Liver (tissue), 9 donors: ENCODE measurements around the gene CISTR. TPM values are rescaled to one million over a fixed set of nuclear protein-coding genes. Genes with fewer than 3 reads are reported as not detected.

ENCODE experiments used
- DNase-seq: peaks from one replicate; pipeline ENCODE4 v3.0.0-alpha.2; 2017; ENCODE audit warnings: low spot score
- H3K27ac ChIP-seq, 2 donors: one replicate each; pipeline ENCODE4 v1.7.0; 2013; ENCODE audit warnings: inconsistent platforms in 2 of 2, low read length in 2 of 2, control low read depth in 1 of 2, low read depth in 1 of 2, mild to moderate bottlenecking in 1 of 2
- H3K27me3 ChIP-seq, 4 donors: one replicate each; pipeline versions ENCODE4 v1.6.1 to v1.7.0; 2013; ENCODE audit warnings: low read length in 3 of 4, inconsistent platforms in 1 of 4, mild to moderate bottlenecking in 1 of 4, moderate library complexity in 1 of 4; ENCODE audit not compliant: control insufficient read depth in 4 of 4, insufficient read depth in 4 of 4
- H3K36me3 ChIP-seq, 4 donors: one replicate each; pipeline versions ENCODE4 v1.6.1 to v1.7.0; 2013; ENCODE audit warnings: low read length in 3 of 4, mild to moderate bottlenecking in 3 of 4, low read depth in 1 of 4, moderate library complexity in 1 of 4; ENCODE audit not compliant: control insufficient read depth in 4 of 4, insufficient read depth in 3 of 4
- H3K4me1 ChIP-seq, 4 donors: one replicate each; pipeline versions ENCODE4 v1.6.1 to v1.7.0; 2013; ENCODE audit warnings: low read length in 3 of 4, mild to moderate bottlenecking in 3 of 4, moderate library complexity in 1 of 4; ENCODE audit not compliant: control insufficient read depth in 4 of 4, insufficient read depth in 4 of 4
- H3K4me3 ChIP-seq, 3 donors: one replicate each; pipeline versions ENCODE4 v1.6.1 to v1.7.0; 2013; ENCODE audit warnings: low read length in 3 of 3, control low read depth in 1 of 3, low read depth in 1 of 3, mild to moderate bottlenecking in 1 of 3
- H3K9ac ChIP-seq, 2 donors: one replicate each; pipeline ENCODE4 v1.7.0; 2013; ENCODE audit warnings: low read length in 2 of 2, mild to moderate bottlenecking in 2 of 2, moderate library complexity in 2 of 2, control low read depth in 1 of 2, low read depth in 1 of 2
- H3K9me3 ChIP-seq, 4 donors: one replicate each; pipeline versions ENCODE4 v1.6.1 to v1.7.0; 2013; ENCODE audit warnings: low read length in 3 of 4; ENCODE audit not compliant: control insufficient read depth in 4 of 4
- EGR1 ChIP-seq, 2 donors: IDR thresholded peaks; 2 replicates each; pipeline ENCODE4 v1.6.1; 2016 to 2018; ENCODE audit warnings: antibody characterized with exemption in 2 of 2, low read depth in 2 of 2
- FOXA1 ChIP-seq: IDR thresholded peaks from 2 replicates; pipeline ENCODE4 v1.6.1; 2016; ENCODE audit warnings: antibody characterized with exemption
- FOXA2 ChIP-seq: IDR thresholded peaks from 2 replicates; pipeline ENCODE4 v1.6.1; 2016; ENCODE audit warnings: antibody characterized with exemption
- GABPA ChIP-seq, 2 donors: IDR thresholded peaks in 1 of 2; conservative IDR thresholded peaks in 1 of 2; 2 replicates each; pipeline ENCODE4 v1.6.1; 2016; ENCODE audit warnings: antibody characterized with exemption in 2 of 2, mild to moderate bottlenecking in 1 of 2, moderate library complexity in 1 of 2
- HNF4A ChIP-seq, 2 donors: conservative IDR thresholded peaks; 2 replicates each; pipeline ENCODE4 v1.6.1; 2016; ENCODE audit warnings: antibody characterized with exemption in 2 of 2, mild to moderate bottlenecking in 2 of 2
- HNF4G ChIP-seq: IDR thresholded peaks from 2 replicates; pipeline ENCODE4 v1.6.1; 2016; ENCODE audit warnings: antibody characterized with exemption
- JUND ChIP-seq, 2 donors: IDR thresholded peaks; 2 replicates each; pipeline ENCODE4 v1.6.1; 2016; ENCODE audit warnings: antibody characterized with exemption in 2 of 2
- MAX ChIP-seq: IDR thresholded peaks from 2 replicates; pipeline ENCODE4 v1.6.1; 2016; ENCODE audit warnings: antibody characterized with exemption
- NR2F2 ChIP-seq: IDR thresholded peaks from 2 replicates; pipeline ENCODE4 v1.6.1; 2016; ENCODE audit warnings: antibody characterized with exemption
- RAD21 ChIP-seq, 2 donors: IDR thresholded peaks; 2 replicates each; pipeline ENCODE4 v1.6.1; 2016; ENCODE audit warnings: antibody characterized with exemption in 2 of 2, mild to moderate bottlenecking in 2 of 2
- RXRA ChIP-seq, 2 donors: IDR thresholded peaks; 2 replicates each; pipeline ENCODE4 v1.6.1; 2017 to 2018; ENCODE audit warnings: antibody characterized with exemption in 2 of 2, mild to moderate bottlenecking in 1 of 2
- SP1 ChIP-seq: IDR thresholded peaks from 2 replicates; pipeline ENCODE4 v1.6.1; 2018; ENCODE audit warnings: antibody characterized with exemption, mild to moderate bottlenecking
- TAF1 ChIP-seq: conservative IDR thresholded peaks from 2 replicates; pipeline ENCODE4 v1.6.1; 2016; ENCODE audit warnings: antibody characterized with exemption, mild to moderate bottlenecking
- YY1 ChIP-seq: IDR thresholded peaks from 2 replicates; pipeline ENCODE4 v1.6.1; 2016; ENCODE audit warnings: antibody characterized with exemption, mild to moderate bottlenecking
- ZBTB33 ChIP-seq: IDR thresholded peaks from 2 replicates; pipeline ENCODE4 v1.6.1; 2016; ENCODE audit warnings: antibody characterized with exemption
- WGBS: extraction: QIAGEN DNeasy Blood & Tissue Kit; methylation state at CpG from one replicate; pipeline ENCODE4 v1.1.7; 2013; 5-methylcytosine and 5-hydroxymethylcytosine counted together
- polyA plus RNA-seq, 2 donors: library from polyadenylated mRNA; stranded (reverse) in 1 of 2; unstranded in 1 of 2; fragments of 200-250 nt in 1 of 2; fragments of >200 nt in 1 of 2; fragmentation: Nextera tagmentation in 1 of 2; extraction: Ambion mirVana in 1 of 2; gene quantifications; one replicate each; pipeline versions ENCODE4 v1.2.1 to v1.2.3, GENCODE V29; 2013 to 2015
- total RNA-seq, 2 donors: library from RNA; depleted of rRNA; stranded (reverse); fragments of >200 nt; gene quantifications; one replicate each; pipeline ENCODE4 v1.2.3, GENCODE V29; 2014
- TF ChIP-seq, protein P1 (sequence below): IDR thresholded peaks from 2 replicates; pipeline ENCODE4 v1.6.1; 2016; ENCODE audit warnings: antibody characterized with exemption
- TF ChIP-seq, protein P2 (sequence below): fragments of 150-350 bp; IDR thresholded peaks from 2 replicates; pipeline ENCODE4 v1.5.1; 2017; ENCODE audit warnings: improper control_type of control experiment, low read depth, low read length; ENCODE audit not compliant: missing input control
- TF ChIP-seq, protein P3 (sequence below): IDR thresholded peaks from 2 replicates; pipeline ENCODE4 v1.6.1; 2016; ENCODE audit warnings: antibody characterized with exemption, mild to moderate bottlenecking
- donor health status: healthy.
- donor health status: healthy.
- donor health status: healthy.
- donor health status: healthy.
- donor health status: healthy.

The CISTR gene
- total and polyA plus RNA-seq, 4 donors: not detected

DNA sequence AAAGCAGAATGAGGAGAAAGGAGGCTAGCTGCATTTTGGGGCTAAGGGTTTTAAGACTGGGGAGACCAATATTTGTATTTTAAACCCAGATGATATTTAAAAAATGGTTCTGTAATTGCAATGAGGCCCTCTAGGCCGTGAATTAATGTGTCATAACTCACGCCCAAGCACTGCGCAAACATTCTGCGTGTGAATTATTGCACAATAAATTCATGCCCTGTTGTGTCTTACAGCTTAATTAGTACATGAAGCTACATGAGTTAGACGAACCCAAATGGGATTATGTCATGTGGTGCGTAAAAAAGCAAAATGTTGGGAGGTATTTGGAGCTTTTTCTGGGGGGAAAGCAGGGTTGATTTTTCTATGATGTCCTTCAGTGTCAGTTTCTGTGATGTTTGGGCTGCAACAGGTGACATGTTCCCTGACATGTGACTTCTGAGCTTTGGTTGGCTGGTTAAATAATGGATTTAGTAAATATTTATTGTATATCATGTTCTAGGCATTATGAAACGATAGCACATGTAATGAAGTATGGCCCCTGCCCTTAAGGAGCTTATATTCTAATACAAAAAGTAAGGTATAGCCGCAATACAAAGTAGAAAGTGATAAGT, 30.4 kb upstream of the CISTR start:
- TF ChIP-seq GABPA (IDR thresholded peaks at IDR 0.05 in 1 of 2, conservative IDR thresholded peaks at IDR 0.05 in 1 of 2): no peak
- TF ChIP-seq, protein P1, sequence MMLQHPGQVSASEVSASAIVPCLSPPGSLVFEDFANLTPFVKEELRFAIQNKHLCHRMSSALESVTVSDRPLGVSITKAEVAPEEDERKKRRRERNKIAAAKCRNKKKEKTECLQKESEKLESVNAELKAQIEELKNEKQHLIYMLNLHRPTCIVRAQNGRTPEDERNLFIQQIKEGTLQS: no peak
- TF ChIP-seq NR2F2: no peak
- TF ChIP-seq FOXA1: no peak
- TF ChIP-seq RAD21 (IDR thresholded peaks at IDR 0.05): no peak
- TF ChIP-seq, protein P2, sequence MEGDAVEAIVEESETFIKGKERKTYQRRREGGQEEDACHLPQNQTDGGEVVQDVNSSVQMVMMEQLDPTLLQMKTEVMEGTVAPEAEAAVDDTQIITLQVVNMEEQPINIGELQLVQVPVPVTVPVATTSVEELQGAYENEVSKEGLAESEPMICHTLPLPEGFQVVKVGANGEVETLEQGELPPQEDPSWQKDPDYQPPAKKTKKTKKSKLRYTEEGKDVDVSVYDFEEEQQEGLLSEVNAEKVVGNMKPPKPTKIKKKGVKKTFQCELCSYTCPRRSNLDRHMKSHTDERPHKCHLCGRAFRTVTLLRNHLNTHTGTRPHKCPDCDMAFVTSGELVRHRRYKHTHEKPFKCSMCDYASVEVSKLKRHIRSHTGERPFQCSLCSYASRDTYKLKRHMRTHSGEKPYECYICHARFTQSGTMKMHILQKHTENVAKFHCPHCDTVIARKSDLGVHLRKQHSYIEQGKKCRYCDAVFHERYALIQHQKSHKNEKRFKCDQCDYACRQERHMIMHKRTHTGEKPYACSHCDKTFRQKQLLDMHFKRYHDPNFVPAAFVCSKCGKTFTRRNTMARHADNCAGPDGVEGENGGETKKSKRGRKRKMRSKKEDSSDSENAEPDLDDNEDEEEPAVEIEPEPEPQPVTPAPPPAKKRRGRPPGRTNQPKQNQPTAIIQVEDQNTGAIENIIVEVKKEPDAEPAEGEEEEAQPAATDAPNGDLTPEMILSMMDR: no peak
- TF ChIP-seq YY1: no peak
- TF ChIP-seq RXRA (IDR thresholded peaks at IDR 0.05): no peak
- no peak for TF ChIP-seq FOXA2
- no peak for TF ChIP-seq HNF4G
- TF ChIP-seq MAX: no peak
- Histone ChIP-seq H3K4me1 (no peaks in the 10 kb centered on the region), H3K4me3 (no peak overlapping the region), H3K9ac (no peak overlapping the region), H3K36me3 (no peaks in the 10 kb centered on the region), H3K9me3 (no peaks in the 10 kb centered on the region), H3K27ac (no peak overlapping the region), H3K27me3 (peaks cover 0 to 11% (median 2%) of the 10 kb centered on the region in 4 donors)
- WGBS: 72% methylated on average over 8 of the region's 8 CpGs
- no peak for DNase-seq

DNA sequence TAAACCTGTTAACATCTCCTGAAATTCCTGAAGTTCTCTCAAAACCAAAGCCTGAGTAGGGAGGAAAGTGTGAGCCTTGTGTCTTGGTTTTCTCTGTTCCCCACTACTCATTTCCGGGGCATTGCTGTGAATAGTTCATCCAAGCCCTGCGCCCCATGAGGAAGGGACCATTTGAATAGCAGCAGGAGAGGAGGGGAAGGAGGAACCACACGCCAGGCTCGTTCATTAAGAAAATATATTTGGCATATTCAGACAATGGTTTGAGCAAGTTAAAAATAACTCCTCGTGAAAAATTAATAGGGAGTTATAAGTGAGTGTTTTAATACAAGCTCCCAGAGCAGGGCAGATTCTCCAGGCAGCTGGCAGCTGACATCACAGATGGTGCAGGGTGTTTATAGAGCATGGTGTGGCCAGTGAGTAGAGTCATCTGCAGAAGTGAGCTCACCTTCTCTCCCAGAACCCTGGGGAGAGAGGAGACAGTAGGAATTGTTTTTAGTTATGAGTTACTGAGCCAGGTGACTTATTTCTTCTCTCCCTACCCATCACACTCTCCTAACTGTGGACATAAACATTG, 29.5 kb upstream of the CISTR start:
- Histone ChIP-seq H3K4me3 (no peak overlapping the region), H3K9me3 (no peaks in the 10 kb centered on the region), H3K36me3 (no peaks in the 10 kb centered on the region), H3K27me3 (peaks cover 0 to 9% (median 2%) of the 10 kb centered on the region in 4 donors), H3K4me1 (no peaks in the 10 kb centered on the region), H3K9ac (no peak overlapping the region), H3K27ac (no peak overlapping the region)
- no peak for TF ChIP-seq NR2F2
- TF ChIP-seq MAX: no peak
- TF ChIP-seq FOXA1: no peak
- no peak for TF ChIP-seq HNF4A (conservative IDR thresholded peaks at IDR 0.05)
- TF ChIP-seq FOXA2: no peak
- TF ChIP-seq TAF1: no peak
- no peak for TF ChIP-seq JUND (IDR thresholded peaks at IDR 0.05)
- no peak for TF ChIP-seq ZBTB33
- no peak for TF ChIP-seq SP1
- TF ChIP-seq GABPA (IDR thresholded peaks at IDR 0.05 in 1 of 2, conservative IDR thresholded peaks at IDR 0.05 in 1 of 2): no peak
- no peak for TF ChIP-seq RAD21 (IDR thresholded peaks at IDR 0.05)
- TF ChIP-seq, protein P1: no peak
- no peak for TF ChIP-seq YY1
- TF ChIP-seq HNF4G: no peak
- TF ChIP-seq, protein P3, sequence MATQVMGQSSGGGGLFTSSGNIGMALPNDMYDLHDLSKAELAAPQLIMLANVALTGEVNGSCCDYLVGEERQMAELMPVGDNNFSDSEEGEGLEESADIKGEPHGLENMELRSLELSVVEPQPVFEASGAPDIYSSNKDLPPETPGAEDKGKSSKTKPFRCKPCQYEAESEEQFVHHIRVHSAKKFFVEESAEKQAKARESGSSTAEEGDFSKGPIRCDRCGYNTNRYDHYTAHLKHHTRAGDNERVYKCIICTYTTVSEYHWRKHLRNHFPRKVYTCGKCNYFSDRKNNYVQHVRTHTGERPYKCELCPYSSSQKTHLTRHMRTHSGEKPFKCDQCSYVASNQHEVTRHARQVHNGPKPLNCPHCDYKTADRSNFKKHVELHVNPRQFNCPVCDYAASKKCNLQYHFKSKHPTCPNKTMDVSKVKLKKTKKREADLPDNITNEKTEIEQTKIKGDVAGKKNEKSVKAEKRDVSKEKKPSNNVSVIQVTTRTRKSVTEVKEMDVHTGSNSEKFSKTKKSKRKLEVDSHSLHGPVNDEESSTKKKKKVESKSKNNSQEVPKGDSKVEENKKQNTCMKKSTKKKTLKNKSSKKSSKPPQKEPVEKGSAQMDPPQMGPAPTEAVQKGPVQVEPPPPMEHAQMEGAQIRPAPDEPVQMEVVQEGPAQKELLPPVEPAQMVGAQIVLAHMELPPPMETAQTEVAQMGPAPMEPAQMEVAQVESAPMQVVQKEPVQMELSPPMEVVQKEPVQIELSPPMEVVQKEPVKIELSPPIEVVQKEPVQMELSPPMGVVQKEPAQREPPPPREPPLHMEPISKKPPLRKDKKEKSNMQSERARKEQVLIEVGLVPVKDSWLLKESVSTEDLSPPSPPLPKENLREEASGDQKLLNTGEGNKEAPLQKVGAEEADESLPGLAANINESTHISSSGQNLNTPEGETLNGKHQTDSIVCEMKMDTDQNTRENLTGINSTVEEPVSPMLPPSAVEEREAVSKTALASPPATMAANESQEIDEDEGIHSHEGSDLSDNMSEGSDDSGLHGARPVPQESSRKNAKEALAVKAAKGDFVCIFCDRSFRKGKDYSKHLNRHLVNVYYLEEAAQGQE: no peak
- TF ChIP-seq RXRA (IDR thresholded peaks at IDR 0.05): no peak
- TF ChIP-seq EGR1 (IDR thresholded peaks at IDR 0.05; ENCODE audit: low read depth in 2 of 2): no peak
- TF ChIP-seq, protein P2: no peak
- 37% methylated on average over 5 of the region's 5 CpGs for WGBS
- no peak for DNase-seq
